GM23248 (cell line): ENCODE data around the gene SDC1.

Source experiments
- EZH2 ChIP-seq: fragments of 200-600 bp; sonication (generic); IDR thresholded peaks from 2 replicates; pipeline ENCODE4 v1.6.1; 2018; ENCODE audit warnings: antibody characterized with exemption, mild to moderate bottlenecking; ENCODE audit not compliant: insufficient read depth, poor library complexity, severe bottlenecking
- EZH2phosphoT487 ChIP-seq: fragments of 200-600 bp; sonication (generic); IDR thresholded peaks from 2 replicates; pipeline ENCODE4 v1.6.1; 2018; ENCODE audit warnings: antibody characterized with exemption, moderate library complexity, mild to moderate bottlenecking, low read depth; ENCODE audit not compliant: insufficient read depth

- TF ChIP-seq EZH2phosphoT487 (no peak), EZH2 (no peak)
Measured at GRCh38 chr2:20201671-20202070, 23.3 kb downstream of the SDC1 start.
